Measurements from ENCODE around the gene IFNK. TPM values are rescaled to one million over a fixed set of nuclear protein-coding genes. Genes with fewer than 3 reads are reported as not detected.

Gene IFNK
- polyA plus RNA-seq, 1 of the 3 experiments (the other 2 are of a cell fraction) = not detected

DNA sequence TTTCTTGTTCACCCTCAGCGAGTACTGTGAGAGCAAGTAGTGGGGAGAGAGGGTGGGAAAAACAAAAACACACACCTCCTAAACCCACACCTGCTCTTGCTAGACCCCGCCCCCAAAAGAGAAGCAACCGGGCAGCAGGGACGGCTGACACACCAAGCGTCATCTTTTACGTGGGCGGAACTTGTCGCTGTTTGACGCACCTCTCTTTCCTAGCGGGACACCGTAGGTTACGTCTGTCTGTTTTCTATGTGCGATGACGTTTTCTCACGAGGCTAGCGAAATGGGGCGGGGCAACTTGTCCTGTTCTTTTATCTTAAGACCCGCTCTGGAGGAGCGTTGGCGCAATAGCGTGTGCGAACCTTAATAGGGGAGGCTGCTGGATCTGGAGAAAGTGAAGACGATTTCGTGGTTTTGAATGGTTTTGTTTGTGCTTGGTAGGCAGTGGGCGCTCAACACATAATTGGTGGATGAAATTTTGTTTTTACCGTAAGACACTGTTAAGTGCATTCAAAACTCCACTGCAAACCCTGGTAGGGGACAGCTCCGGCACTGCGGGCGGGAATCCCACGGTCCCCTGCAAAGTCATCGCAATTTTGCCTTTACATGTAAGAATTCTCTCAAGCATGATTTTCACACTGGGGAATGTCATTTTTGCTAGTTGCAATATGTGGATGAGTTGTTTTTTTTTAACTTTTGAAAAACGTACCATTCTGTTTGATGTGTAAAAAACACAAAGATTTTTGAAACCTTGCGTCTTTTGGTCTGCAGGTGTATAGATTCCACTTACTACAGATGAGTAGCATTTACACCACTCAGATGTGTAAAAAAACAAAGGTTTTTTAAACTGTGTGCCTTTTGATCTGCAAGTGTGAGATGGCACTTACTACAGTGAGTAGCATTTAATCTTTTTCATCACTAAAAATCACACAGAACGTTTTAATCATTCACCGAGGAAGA is 49.8 kb downstream of the IFNK start:
- Histone ChIP-seq H3K4me2 (peak overlapping the region; percentile 79), H2AFZ (ENCODE audit: low read depth) (peak overlapping the region; percentile 83), H4K20me1 (ENCODE audit: insufficient read depth) (no peaks in the 10 kb centered on the region), H3F3A (replicated peaks; ENCODE audit: insufficient read depth) (no peaks in the 10 kb centered on the region), H3K9ac (peak overlapping the region; percentile 61), H3K27ac (ENCODE audit: low read depth in 2 of 2, low read length in 1 of 2) (peak overlapping the region; percentile 86 to 94), H3K4me1 (ENCODE audit: control insufficient read depth in 1 of 2, insufficient read depth in 2 of 2, low read depth in 1 of 2, low read length in 1 of 2) (peaks cover 4 to 14% of the 10 kb centered on the region in 2 experiments; a peak in 3 of 4 replicates), H3K79me2 (ENCODE audit: insufficient read depth) (peaks cover 29% of the 10 kb centered on the region), H3K27me3 (ENCODE audit: insufficient read depth) (no peaks in the 10 kb centered on the region), H3K9me2 (no peaks in the 10 kb centered on the region), H3K9me3 (no peaks in the 10 kb centered on the region), H3K36me3 (replicated peaks in 1 of 2; ENCODE audit: control insufficient read depth in 1 of 2, insufficient read depth in 2 of 2, low read length in 1 of 2) (no peaks in the 10 kb centered on the region), H3K4me3 (ENCODE audit: low read depth in 2 of 2, low read length in 1 of 2) (peak overlapping the region; percentile 67 to 90)
- peak; percentile 87 for DNase-seq
- ChIA-PET POLR2A (no interaction called here), CTCF (interaction anchor here (0.9 kb wide), 1 partner anchor 268 kb away, joined by 3 read pairs; no protein-coding TSS in a partner anchor)
- WGBS (ENCODE audit: low lambda C conversion rate) = 2% methylated on average over 34 of the region's 35 CpGs
- peak; percentile 87 for TF ChIP-seq POLR2AphosphoS5 (IDR thresholded peaks at IDR 0.05; ENCODE audit: low read depth, low read length)
- no peak for TF ChIP-seq MEF2A (IDR thresholded peaks at IDR 0.05; ENCODE audit: borderline replicate concordance, low read depth)
- TF ChIP-seq, protein P1, sequence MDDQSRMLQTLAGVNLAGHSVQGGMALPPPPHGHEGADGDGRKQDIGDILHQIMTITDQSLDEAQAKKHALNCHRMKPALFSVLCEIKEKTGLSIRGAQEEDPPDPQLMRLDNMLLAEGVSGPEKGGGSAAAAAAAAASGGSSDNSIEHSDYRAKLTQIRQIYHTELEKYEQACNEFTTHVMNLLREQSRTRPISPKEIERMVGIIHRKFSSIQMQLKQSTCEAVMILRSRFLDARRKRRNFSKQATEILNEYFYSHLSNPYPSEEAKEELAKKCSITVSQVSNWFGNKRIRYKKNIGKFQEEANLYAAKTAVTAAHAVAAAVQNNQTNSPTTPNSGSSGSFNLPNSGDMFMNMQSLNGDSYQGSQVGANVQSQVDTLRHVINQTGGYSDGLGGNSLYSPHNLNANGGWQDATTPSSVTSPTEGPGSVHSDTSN (IDR thresholded peaks at IDR 0.05) = peak; percentile 33; the same call in 1 of the 2 replicates
- TF ChIP-seq NRF1 (IDR thresholded peaks at IDR 0.05; ENCODE audit: low read depth, low read length) = no peak
- TF ChIP-seq RXRA (IDR thresholded peaks at IDR 0.05; ENCODE audit: borderline replicate concordance, low read depth) = no peak
- no peak for TF ChIP-seq NFIC (IDR thresholded peaks at IDR 0.05; ENCODE audit: borderline replicate concordance)
- TF ChIP-seq SMC3 (IDR thresholded peaks at IDR 0.05; ENCODE audit: low read depth, low read length) = no peak
- TF ChIP-seq, protein P2, sequence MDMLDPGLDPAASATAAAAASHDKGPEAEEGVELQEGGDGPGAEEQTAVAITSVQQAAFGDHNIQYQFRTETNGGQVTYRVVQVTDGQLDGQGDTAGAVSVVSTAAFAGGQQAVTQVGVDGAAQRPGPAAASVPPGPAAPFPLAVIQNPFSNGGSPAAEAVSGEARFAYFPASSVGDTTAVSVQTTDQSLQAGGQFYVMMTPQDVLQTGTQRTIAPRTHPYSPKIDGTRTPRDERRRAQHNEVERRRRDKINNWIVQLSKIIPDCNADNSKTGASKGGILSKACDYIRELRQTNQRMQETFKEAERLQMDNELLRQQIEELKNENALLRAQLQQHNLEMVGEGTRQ (IDR thresholded peaks at IDR 0.05; ENCODE audit: borderline replicate concordance, low read depth, low read length) = no peak
- no peak for TF ChIP-seq EZH2phosphoT487 (IDR thresholded peaks at IDR 0.05; ENCODE audit: borderline replicate concordance, low read depth)
- TF ChIP-seq, protein P3, sequence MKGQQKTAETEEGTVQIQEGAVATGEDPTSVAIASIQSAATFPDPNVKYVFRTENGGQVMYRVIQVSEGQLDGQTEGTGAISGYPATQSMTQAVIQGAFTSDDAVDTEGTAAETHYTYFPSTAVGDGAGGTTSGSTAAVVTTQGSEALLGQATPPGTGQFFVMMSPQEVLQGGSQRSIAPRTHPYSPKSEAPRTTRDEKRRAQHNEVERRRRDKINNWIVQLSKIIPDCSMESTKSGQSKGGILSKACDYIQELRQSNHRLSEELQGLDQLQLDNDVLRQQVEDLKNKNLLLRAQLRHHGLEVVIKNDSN (IDR thresholded peaks at IDR 0.05; ENCODE audit: borderline replicate concordance, low read depth) = peak; percentile 57; the same call in 1 of the 2 replicates
- TF ChIP-seq TAF1 (IDR thresholded peaks at IDR 0.05; ENCODE audit: borderline replicate concordance, low read depth, low read length) = peak; percentile 76; the same call in 1 of the 2 replicates
- TF ChIP-seq FOXJ3 (CRISPR knock-in tag; IDR thresholded peaks at IDR 0.05) = 0 out of 2 replicates have a peak, but pooled peaks have one; percentile 32
- peak; percentile 37; the same call in 1 of the 2 replicates for TF ChIP-seq FOSL2 (IDR thresholded peaks at IDR 0.05; ENCODE audit: borderline replicate concordance, low read depth)
- peak; percentile 72 for TF ChIP-seq GABPA (IDR thresholded peaks at IDR 0.05; ENCODE audit: low read depth)
- TF ChIP-seq CHD2 (IDR thresholded peaks at IDR 0.05; ENCODE audit: low read length, partially characterized antibody) = peak; percentile 97
- TF ChIP-seq, protein P4, sequence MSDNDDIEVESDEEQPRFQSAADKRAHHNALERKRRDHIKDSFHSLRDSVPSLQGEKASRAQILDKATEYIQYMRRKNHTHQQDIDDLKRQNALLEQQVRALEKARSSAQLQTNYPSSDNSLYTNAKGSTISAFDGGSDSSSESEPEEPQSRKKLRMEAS (IDR thresholded peaks at IDR 0.05; ENCODE audit: low read depth) = peak; percentile 96
- TF ChIP-seq, protein P5, sequence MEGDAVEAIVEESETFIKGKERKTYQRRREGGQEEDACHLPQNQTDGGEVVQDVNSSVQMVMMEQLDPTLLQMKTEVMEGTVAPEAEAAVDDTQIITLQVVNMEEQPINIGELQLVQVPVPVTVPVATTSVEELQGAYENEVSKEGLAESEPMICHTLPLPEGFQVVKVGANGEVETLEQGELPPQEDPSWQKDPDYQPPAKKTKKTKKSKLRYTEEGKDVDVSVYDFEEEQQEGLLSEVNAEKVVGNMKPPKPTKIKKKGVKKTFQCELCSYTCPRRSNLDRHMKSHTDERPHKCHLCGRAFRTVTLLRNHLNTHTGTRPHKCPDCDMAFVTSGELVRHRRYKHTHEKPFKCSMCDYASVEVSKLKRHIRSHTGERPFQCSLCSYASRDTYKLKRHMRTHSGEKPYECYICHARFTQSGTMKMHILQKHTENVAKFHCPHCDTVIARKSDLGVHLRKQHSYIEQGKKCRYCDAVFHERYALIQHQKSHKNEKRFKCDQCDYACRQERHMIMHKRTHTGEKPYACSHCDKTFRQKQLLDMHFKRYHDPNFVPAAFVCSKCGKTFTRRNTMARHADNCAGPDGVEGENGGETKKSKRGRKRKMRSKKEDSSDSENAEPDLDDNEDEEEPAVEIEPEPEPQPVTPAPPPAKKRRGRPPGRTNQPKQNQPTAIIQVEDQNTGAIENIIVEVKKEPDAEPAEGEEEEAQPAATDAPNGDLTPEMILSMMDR (IDR thresholded peaks at IDR 0.05) = no peak
- TF ChIP-seq, protein P6, sequence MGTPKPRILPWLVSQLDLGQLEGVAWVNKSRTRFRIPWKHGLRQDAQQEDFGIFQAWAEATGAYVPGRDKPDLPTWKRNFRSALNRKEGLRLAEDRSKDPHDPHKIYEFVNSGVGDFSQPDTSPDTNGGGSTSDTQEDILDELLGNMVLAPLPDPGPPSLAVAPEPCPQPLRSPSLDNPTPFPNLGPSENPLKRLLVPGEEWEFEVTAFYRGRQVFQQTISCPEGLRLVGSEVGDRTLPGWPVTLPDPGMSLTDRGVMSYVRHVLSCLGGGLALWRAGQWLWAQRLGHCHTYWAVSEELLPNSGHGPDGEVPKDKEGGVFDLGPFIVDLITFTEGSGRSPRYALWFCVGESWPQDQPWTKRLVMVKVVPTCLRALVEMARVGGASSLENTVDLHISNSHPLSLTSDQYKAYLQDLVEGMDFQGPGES (IDR thresholded peaks at IDR 0.05; ENCODE audit: low read depth, low read length) = no peak
- TF ChIP-seq RAD21 (IDR thresholded peaks at IDR 0.05; ENCODE audit: low read length) = no peak; the same call in 1 of the 2 replicates
- peak; percentile 29; the same call in 1 of the 2 replicates for TF ChIP-seq JUND (IDR thresholded peaks at IDR 0.05)
- peak; percentile 75 for TF ChIP-seq RFX5 (IDR thresholded peaks at IDR 0.05; ENCODE audit: low read length)
- TF ChIP-seq FOXM1 (IDR thresholded peaks at IDR 0.05; ENCODE audit: low read depth) = no peak
- TF ChIP-seq, protein P7, sequence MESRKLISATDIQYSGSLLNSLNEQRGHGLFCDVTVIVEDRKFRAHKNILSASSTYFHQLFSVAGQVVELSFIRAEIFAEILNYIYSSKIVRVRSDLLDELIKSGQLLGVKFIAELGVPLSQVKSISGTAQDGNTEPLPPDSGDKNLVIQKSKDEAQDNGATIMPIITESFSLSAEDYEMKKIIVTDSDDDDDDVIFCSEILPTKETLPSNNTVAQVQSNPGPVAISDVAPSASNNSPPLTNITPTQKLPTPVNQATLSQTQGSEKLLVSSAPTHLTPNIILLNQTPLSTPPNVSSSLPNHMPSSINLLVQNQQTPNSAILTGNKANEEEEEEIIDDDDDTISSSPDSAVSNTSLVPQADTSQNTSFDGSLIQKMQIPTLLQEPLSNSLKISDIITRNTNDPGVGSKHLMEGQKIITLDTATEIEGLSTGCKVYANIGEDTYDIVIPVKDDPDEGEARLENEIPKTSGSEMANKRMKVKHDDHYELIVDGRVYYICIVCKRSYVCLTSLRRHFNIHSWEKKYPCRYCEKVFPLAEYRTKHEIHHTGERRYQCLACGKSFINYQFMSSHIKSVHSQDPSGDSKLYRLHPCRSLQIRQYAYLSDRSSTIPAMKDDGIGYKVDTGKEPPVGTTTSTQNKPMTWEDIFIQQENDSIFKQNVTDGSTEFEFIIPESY (IDR thresholded peaks at IDR 0.05; ENCODE audit: borderline replicate concordance, low read depth) = peak; percentile 94
- TF ChIP-seq ELF1 (IDR thresholded peaks at IDR 0.05) = peak; percentile 96
